Ammon's horn (tissue), 1 donor: Measurements from ENCODE around the gene SLC4A7.
"Not testable (repeated sequence)": the region's sequence is repeated elsewhere in the genome, so short reads cannot be mapped to it uniquely, and the experiment has no call there.

Source experiments
- DNase-seq: peaks from one replicate; pipeline ENCODE4 v3.0.0-alpha.2; 2016; ENCODE audit warnings: low spot score

Gene SLC4A7

GRCh38 chr3:27484015-27484844, at the start of gene SLC4A7:
Gene SLC4A7 (minus strand): TSS chr3:27484384. CDS start chr3:27484126, 258 bp downstream.
- DNase-seq: peak; percentile 98

- peak; percentile 44 for DNase-seq
Measured at GRCh38 chr3:27533261-27533607, 49.0 kb upstream of the SLC4A7 start.

- no peak for DNase-seq
Measured at GRCh38 chr3:27532426-27533260, 48.5 kb upstream of the SLC4A7 start.

- DNase-seq: not testable (repeated sequence)
Measured at GRCh38 chr3:27531193-27531751, 47.1 kb upstream of the SLC4A7 start.

GRCh38 chr3:27528791-27529190, 44.6 kb upstream of the SLC4A7 start:
- no peak for DNase-seq

- no peak for DNase-seq
Measured at GRCh38 chr3:27526614-27527315, 42.6 kb upstream of the SLC4A7 start.

- DNase-seq: no peak
Measured at GRCh38 chr3:27521872-27522265, 37.7 kb upstream of the SLC4A7 start.

GRCh38 chr3:27521179-27521871, 37.1 kb upstream of the SLC4A7 start:
- DNase-seq: peak; percentile 9

- DNase-seq: no peak
Measured at GRCh38 chr3:27511724-27512422, 27.7 kb upstream of the SLC4A7 start.

GRCh38 chr3:27509376-27509775, 25.2 kb upstream of the SLC4A7 start:
- peak; percentile 16 for DNase-seq

- DNase-seq: no peak
Measured at GRCh38 chr3:27508424-27508823, 24.2 kb upstream of the SLC4A7 start.

- DNase-seq: no peak
Measured at GRCh38 chr3:27507515-27508266, 23.5 kb upstream of the SLC4A7 start.

GRCh38 chr3:27507111-27507510, 22.9 kb upstream of the SLC4A7 start:
- DNase-seq: no peak

GRCh38 chr3:27504749-27505148, 20.6 kb upstream of the SLC4A7 start:
- no peak for DNase-seq

- DNase-seq: no peak
Measured at GRCh38 chr3:27503526-27503925, 19.3 kb upstream of the SLC4A7 start.

GRCh38 chr3:27501759-27502158, 17.6 kb upstream of the SLC4A7 start:
- DNase-seq: no peak

GRCh38 chr3:27500986-27501385, 16.8 kb upstream of the SLC4A7 start:
- DNase-seq: no peak

- DNase-seq: no peak
Measured at GRCh38 chr3:27500035-27500434, 15.9 kb upstream of the SLC4A7 start.

GRCh38 chr3:27494784-27495183, 10.6 kb upstream of the SLC4A7 start:
- DNase-seq: no peak

GRCh38 chr3:27488821-27489220, 4.6 kb upstream of the SLC4A7 start:
- no peak for DNase-seq
